ENCODE results near the gene ZNF746.

- TF ChIP-seq, protein P1, sequence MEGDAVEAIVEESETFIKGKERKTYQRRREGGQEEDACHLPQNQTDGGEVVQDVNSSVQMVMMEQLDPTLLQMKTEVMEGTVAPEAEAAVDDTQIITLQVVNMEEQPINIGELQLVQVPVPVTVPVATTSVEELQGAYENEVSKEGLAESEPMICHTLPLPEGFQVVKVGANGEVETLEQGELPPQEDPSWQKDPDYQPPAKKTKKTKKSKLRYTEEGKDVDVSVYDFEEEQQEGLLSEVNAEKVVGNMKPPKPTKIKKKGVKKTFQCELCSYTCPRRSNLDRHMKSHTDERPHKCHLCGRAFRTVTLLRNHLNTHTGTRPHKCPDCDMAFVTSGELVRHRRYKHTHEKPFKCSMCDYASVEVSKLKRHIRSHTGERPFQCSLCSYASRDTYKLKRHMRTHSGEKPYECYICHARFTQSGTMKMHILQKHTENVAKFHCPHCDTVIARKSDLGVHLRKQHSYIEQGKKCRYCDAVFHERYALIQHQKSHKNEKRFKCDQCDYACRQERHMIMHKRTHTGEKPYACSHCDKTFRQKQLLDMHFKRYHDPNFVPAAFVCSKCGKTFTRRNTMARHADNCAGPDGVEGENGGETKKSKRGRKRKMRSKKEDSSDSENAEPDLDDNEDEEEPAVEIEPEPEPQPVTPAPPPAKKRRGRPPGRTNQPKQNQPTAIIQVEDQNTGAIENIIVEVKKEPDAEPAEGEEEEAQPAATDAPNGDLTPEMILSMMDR (IDR thresholded peaks at IDR 0.05; ENCODE audit: low read length) = no peak
- TF ChIP-seq EZH2phosphoT487 (IDR thresholded peaks at IDR 0.05; ENCODE audit: low read length) (no peak), EZH2 (optimal IDR thresholded peaks at IDR 0.05; ENCODE audit: low read depth, low read length) (no peak)
Measured at GRCh38 chr7:149476791-149477190, 20.8 kb downstream of the ZNF746 start.
